GM12878 (cell line): ENCODE data around the gene PMM2.

Experiments
- ATF2 ChIP-seq: IDR thresholded peaks from 2 replicates; pipeline ENCODE4 v1.6.1; 2012; ENCODE audit warnings: low read length, inconsistent platforms
- HDAC6 ChIP-seq: fragments of 200-600 bp; sonication (generic); IDR thresholded peaks from one replicate; pipeline ENCODE4 v1.8.0; 2017; ENCODE audit warnings: antibody characterized with exemption; ENCODE audit not compliant: unreplicated experiment
- MXI1 ChIP-seq: fragments of 150-350 bp; IDR thresholded peaks from 2 replicates; pipeline ENCODE4 v1.6.1; 2011; ENCODE audit warnings: low read depth, mild to moderate bottlenecking, inconsistent platforms, low read length, improper control_type of control experiment
- NR2C1 ChIP-seq: fragments of 450-650 bp; IDR thresholded peaks from 2 replicates; pipeline ENCODE4 v1.6.1; 2017; ENCODE audit warnings: antibody characterized with exemption, mild to moderate bottlenecking, moderate library complexity
- POLR2A ChIP-seq: IDR thresholded peaks from 2 replicates; pipeline ENCODE4 v1.6.1; 2011; ENCODE audit warnings: low read depth, mild to moderate bottlenecking, low read length
- POLR2AphosphoS5 ChIP-seq: IDR thresholded peaks from 2 replicates; pipeline ENCODE4 v1.6.1; 2011; ENCODE audit warnings: mild to moderate bottlenecking, low read length, inconsistent platforms
- SMAD1 ChIP-seq: fragments of 450-650 bp; IDR thresholded peaks from 2 replicates; pipeline ENCODE4 v1.6.1; 2018; ENCODE audit warnings: mild to moderate bottlenecking, low read depth; ENCODE audit not compliant: partially characterized antibody
- SMARCA5 ChIP-seq: fragments of 450-650 bp; IDR thresholded peaks from 2 replicates; pipeline ENCODE4 v1.6.1; 2017; ENCODE audit warnings: mild to moderate bottlenecking
- STAT1 ChIP-seq: fragments of 450-650 bp; conservative IDR thresholded peaks from 2 replicates; pipeline ENCODE4 v1.6.1; 2014; ENCODE audit warnings: antibody characterized with exemption, mild to moderate bottlenecking
- TCF12 ChIP-seq: IDR thresholded peaks from 2 replicates; pipeline ENCODE4 v1.6.1; 2011; ENCODE audit warnings: low read depth, mild to moderate bottlenecking, low read length
- USF2 ChIP-seq: IDR thresholded peaks from 2 replicates; pipeline ENCODE4 v1.6.1; 2011; ENCODE audit warnings: low read depth, low read length, improper control_type of control experiment, borderline replicate concordance

DNA sequence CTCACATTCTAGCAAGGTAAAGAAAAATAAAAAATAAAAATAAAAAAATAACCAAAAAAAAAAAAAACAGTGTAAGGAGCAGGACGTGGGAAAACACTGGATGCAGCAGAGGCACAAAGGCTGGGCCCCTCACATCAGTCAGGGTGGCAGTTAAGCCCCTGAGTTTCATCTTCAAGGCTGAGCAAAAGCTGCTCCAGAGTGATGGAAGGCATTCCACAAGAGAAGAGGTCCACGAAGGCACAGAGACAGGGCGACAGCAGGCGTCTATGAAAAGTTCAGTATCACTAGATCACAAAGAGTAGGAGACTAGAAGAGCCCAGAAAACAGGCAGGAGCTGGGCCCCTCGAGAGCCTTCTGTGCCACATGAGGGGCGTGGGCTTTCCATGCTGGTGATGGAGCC, 12.2 kb upstream of the PMM2 start:
- TF ChIP-seq USF2 (no peak), MXI1 (no peak), TCF12 (no peak), ATF2 (no peak), HDAC6 (no peak), SMARCA5 (no peak), POLR2A (no peak), POLR2AphosphoS5 (no peak), SMAD1 (no peak), STAT1 (no peak), NR2C1 (no peak)
